ENCODE measurements around the gene GMDS. TPM values are rescaled to one million over a fixed set of nuclear protein-coding genes. Genes with fewer than 3 reads are reported as not detected.

The GMDS gene
- total and polyA plus RNA-seq, 2 donors (not counting 1 experiment from before 2014, with no cell fraction given), result 11.5 to 16.4 TPM

DNA sequence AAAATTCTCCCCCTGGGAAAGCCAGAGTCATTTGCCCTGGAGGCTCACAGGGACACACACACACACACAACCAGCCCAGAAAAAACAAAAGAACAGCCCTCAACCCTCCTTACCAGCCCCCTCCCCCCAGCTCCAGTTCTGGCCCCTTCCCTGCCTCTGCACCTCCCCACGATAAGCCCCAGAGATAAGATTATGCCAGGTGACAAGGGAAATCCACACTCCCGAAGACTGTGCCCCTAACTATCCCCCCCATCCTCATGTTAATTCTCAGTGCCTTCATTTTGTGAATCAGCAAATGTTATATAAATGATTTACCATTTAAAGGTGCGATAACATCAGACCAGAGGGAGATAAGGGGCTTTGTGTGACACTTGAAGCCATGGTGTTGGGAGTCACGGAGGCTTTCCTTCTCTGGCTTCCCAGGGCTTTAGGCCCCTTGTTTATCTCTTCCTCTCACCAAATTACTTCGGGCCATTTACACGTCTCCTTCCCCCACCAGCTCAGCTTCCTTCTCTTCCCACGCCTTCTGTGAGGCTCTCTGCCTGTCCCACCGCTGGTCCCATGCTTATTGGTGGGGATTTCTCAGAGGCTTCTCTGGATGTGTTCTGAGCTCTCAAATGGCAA, 648.2 kb downstream of the GMDS start:
- no peaks in the 10 kb centered on the region for H3K9me3 Mint-ChIP-seq (ENCODE audit: insufficient read depth)
- Histone ChIP-seq H3K9ac (ENCODE audit: low read length) (no peak overlapping the region), H3K36me3 (replicated peaks in 1 of 2; ENCODE audit: control extremely low read depth in 1 of 2, control insufficient read depth in 1 of 2, extremely low read depth in 1 of 2, insufficient read depth in 2 of 2, low read length in 1 of 2) (no peaks in the 10 kb centered on the region), H3K4me2 (replicated peaks; ENCODE audit: low read depth, low read length, poor library complexity, severe bottlenecking) (no peak overlapping the region), H3K27me3 (replicated peaks in 1 of 4; ENCODE audit: control extremely low read depth in 1 of 4, control insufficient read depth in 3 of 4, insufficient read depth in 4 of 4, low read length in 3 of 4) (peaks cover 0 to 44% (median 22%) of the 10 kb centered on the region in 4 experiments), H2AFZ (ENCODE audit: insufficient read depth, low read depth, low read length, poor library complexity, severe bottlenecking) (no peak overlapping the region), H3K27ac (ENCODE audit: low read length in 2 of 2) (no peak overlapping the region), H3K4me1 (ENCODE audit: control insufficient read depth in 2 of 2, insufficient read depth in 2 of 2, low read length in 2 of 2) (peaks cover 3 to 5% of the 10 kb centered on the region in 2 donors), H3K9me3 (ENCODE audit: control extremely low read depth in 1 of 3, control insufficient read depth in 2 of 3, insufficient read depth in 1 of 3, low read length in 2 of 3) (no peaks in the 10 kb centered on the region), H3K4me3 (ENCODE audit: control extremely low read depth in 1 of 5, extremely low read depth in 1 of 5, insufficient read depth in 1 of 5, low read depth in 2 of 5, low read length in 4 of 5) (no peak overlapping the region), H3K79me2 (ENCODE audit: control insufficient read depth, insufficient read depth, low read length) (no peaks in the 10 kb centered on the region), H4K20me1 (ENCODE audit: control insufficient read depth, insufficient read depth, low read length, poor library complexity, severe bottlenecking) (no peaks in the 10 kb centered on the region)
- ChIA-PET CTCF (interaction anchor here (0.7 to 10.4 kb wide), 28 partner anchors 9 to 1153 kb away, joined by 3 to 143 read pairs (median 5); partner anchors contain the start of gene MYLK4), POLR2A (no interaction called here)
- H3K4me1 Mint-ChIP-seq, result no peaks in the 10 kb centered on the region
- intact Hi-C loops (cut with micrococcal nuclease), result loop anchor here (2.0 kb wide), 3 partner anchors 508 to 758 kb away; no protein-coding TSS in a partner anchor
- WGBS (ENCODE audit: insufficient coverage), result no CpG with 5 or more reads among the region's 8 CpGs
- H3K27ac Mint-ChIP-seq, result no peak overlapping the region
- TF ChIP-seq, protein P1, sequence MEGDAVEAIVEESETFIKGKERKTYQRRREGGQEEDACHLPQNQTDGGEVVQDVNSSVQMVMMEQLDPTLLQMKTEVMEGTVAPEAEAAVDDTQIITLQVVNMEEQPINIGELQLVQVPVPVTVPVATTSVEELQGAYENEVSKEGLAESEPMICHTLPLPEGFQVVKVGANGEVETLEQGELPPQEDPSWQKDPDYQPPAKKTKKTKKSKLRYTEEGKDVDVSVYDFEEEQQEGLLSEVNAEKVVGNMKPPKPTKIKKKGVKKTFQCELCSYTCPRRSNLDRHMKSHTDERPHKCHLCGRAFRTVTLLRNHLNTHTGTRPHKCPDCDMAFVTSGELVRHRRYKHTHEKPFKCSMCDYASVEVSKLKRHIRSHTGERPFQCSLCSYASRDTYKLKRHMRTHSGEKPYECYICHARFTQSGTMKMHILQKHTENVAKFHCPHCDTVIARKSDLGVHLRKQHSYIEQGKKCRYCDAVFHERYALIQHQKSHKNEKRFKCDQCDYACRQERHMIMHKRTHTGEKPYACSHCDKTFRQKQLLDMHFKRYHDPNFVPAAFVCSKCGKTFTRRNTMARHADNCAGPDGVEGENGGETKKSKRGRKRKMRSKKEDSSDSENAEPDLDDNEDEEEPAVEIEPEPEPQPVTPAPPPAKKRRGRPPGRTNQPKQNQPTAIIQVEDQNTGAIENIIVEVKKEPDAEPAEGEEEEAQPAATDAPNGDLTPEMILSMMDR (IDR thresholded peaks at IDR 0.05), result no peak
- TF ChIP-seq EZH2 (IDR thresholded peaks at IDR 0.05; ENCODE audit: borderline replicate concordance, insufficient read depth, low read depth, low read length, poor library complexity, severe bottlenecking), result no peak
- ATAC-seq (ENCODE audit: low read depth) (no peak), DNase-seq (no peak)
- peaks cover 64% of the 10 kb centered on the region for H3K27me3 Mint-ChIP-seq
- no peak overlapping the region for H3K4me3 Mint-ChIP-seq
